T-cell (primary cell): ENCODE data around the gene RAB11FIP3. TPM values are rescaled to one million over a fixed set of nuclear protein-coding genes. Genes with fewer than 3 reads are reported as not detected.
A peak's percentile ranks its signal among the peaks of the same experiment; 100 is the strongest.

ENCODE experiments used
- ATAC-seq, 4 experiments: fragments of 200-7000 bp in 3 of 4; fragments of 150-1000 bp in 1 of 4; cut with Tn5 transposase; replicated peaks in 1 of 4; 1 replicate in 3 of 4; 2 replicates in 1 of 4; pipeline ENCODE4 v1.10.0; 2021; ENCODE audit warnings: moderate library complexity in 3 of 4, mild to moderate bottlenecking in 2 of 4, moderate number of reproducible peaks in 1 of 4
- CTCF ChIA-PET, 2 donors: fragments of 300-600 bp; sonication (Branson Sonifier 250); formaldehyde crosslinking; loops; one replicate each; lab custom pipeline; 2022; ENCODE audit warnings: antibody characterized with exemption in 2 of 2; lab: Charles Lee
- POLR2A ChIA-PET, 2 donors: fragments of 300-600 bp; sonication (Branson Sonifier 250); formaldehyde crosslinking; loops; one replicate each; lab custom pipeline; 2022; ENCODE audit warnings: antibody characterized with exemption in 2 of 2; lab: Charles Lee
- DNase-seq, 35 experiments: peaks; one replicate each; pipeline versions ENCODE4 v3.0.0 to v3.0.0-alpha.2; 2013 to 2023
- H3K27ac ChIP-seq: one replicate; pipeline ENCODE4 v1.5.1; 2013; ENCODE audit warnings: low read length
- H3K27me3 ChIP-seq, 2 experiments: replicated peaks in 1 of 2; 1 replicate in 1 of 2; 2 replicates in 1 of 2; pipeline versions ENCODE4 v1.6.1 to v1.7.0; 2013; ENCODE audit warnings: low read length in 1 of 2, mixed read lengths in 1 of 2; ENCODE audit not compliant: control insufficient read depth in 2 of 2, insufficient read depth in 2 of 2; ENCODE audit errors: extremely low read depth in 1 of 2
- H3K36me3 ChIP-seq, 2 donors: 1 replicate in 1 of 2; 2 replicates in 1 of 2; pipeline versions ENCODE4 v1.6.1 to v1.7.0; 2013; ENCODE audit warnings: low read length in 1 of 2; ENCODE audit not compliant: control insufficient read depth in 2 of 2, insufficient read depth in 1 of 2; ENCODE audit errors: extremely low read depth in 1 of 2
- H3K4me1 ChIP-seq, 2 experiments: 1 replicate in 1 of 2; 2 replicates in 1 of 2; pipeline versions ENCODE4 v1.6.1 to v1.7.0; 2013; ENCODE audit warnings: low read length in 2 of 2, mixed read lengths in 1 of 2; ENCODE audit not compliant: insufficient read depth in 2 of 2, control insufficient read depth in 1 of 2; ENCODE audit errors: extremely low read depth in 1 of 2
- H3K4me3 ChIP-seq, 2 donors: 1 replicate in 1 of 2; 2 replicates in 1 of 2; pipeline versions ENCODE4 v1.5.1 to v1.7.0; 2013; ENCODE audit warnings: mild to moderate bottlenecking in 2 of 2, low read length in 1 of 2, moderate library complexity in 1 of 2; ENCODE audit not compliant: control insufficient read depth in 1 of 2; ENCODE audit errors: extremely low read depth in 1 of 2
- H3K9me3 ChIP-seq: 2 replicates; pipeline ENCODE4 v1.7.0; 2013
- H3K27ac Mint-ChIP-seq, 2 donors: one replicate each; pipeline ENCODE4 v1.8.0; 2020 to 2021; ENCODE audit warnings: mild to moderate bottlenecking in 2 of 2, mixed read lengths in 2 of 2
- H3K27me3 Mint-ChIP-seq, 2 donors: one replicate each; pipeline ENCODE4 v1.8.0; 2021 to 2022; ENCODE audit warnings: mixed read lengths in 2 of 2
- H3K36me3 Mint-ChIP-seq: one replicate; pipeline ENCODE4 v1.8.0; 2021; ENCODE audit warnings: mixed read lengths
- H3K4me1 Mint-ChIP-seq, 3 donors: one replicate each; pipeline ENCODE4 v1.8.0; 2020 to 2022; ENCODE audit warnings: mixed read lengths in 3 of 3, mild to moderate bottlenecking in 1 of 3
- H3K4me3 Mint-ChIP-seq, 3 donors: one replicate each; pipeline ENCODE4 v1.8.0; 2020 to 2022; ENCODE audit warnings: mild to moderate bottlenecking in 3 of 3, mixed read lengths in 3 of 3, moderate library complexity in 3 of 3
- H3K9me3 Mint-ChIP-seq, 3 donors: one replicate each; pipeline ENCODE4 v1.8.0; 2020 to 2022; ENCODE audit warnings: mixed read lengths in 3 of 3
- WGBS: methylation state at CpG from one replicate; pipeline ENCODE4 v1.1.5; 2013; ENCODE audit warnings: missing lambda C conversion rate; ENCODE audit not compliant: insufficient coverage; 5-methylcytosine and 5-hydroxymethylcytosine counted together
- total RNA-seq, 35 experiments: library from RNA in 6 of 35; stranded (reverse) in 6 of 35; fragments of 120-200 nt in 1 of 35; gene quantifications; one replicate each; pipeline versions ENCODE4 v1.2.1 to v1.2.4 and lab custom pipeline; 2013 to 2026

Gene RAB11FIP3
- total RNA-seq, 5 donors from 2014 or later (not counting 1 experiment from before 2014, with no cell fraction given): 36.9 to 49.0 (median 44.1) TPM

- H3K36me3 ChIP-seq: peaks cover 0 to 6% of the 10 kb centered on the region in 2 donors
- H3K4me3 ChIP-seq: no peak overlapping the region
- ChIA-PET CTCF (no interaction called here), POLR2A (no interaction called here)
- Mint-ChIP-seq H3K9me3 (no peaks in the 10 kb centered on the region), H3K27me3 (peaks cover 0 to 2% of the 10 kb centered on the region in 2 donors), H3K4me1 (peaks cover 23 to 34% (median 23%) of the 10 kb centered on the region in 3 donors), H3K27ac (peak overlapping the region; percentile 70 to 79), H3K36me3 (no peaks in the 10 kb centered on the region), H3K4me3 (peak overlapping the region; percentile 68 to 87 (median 76))
- no peaks in the 10 kb centered on the region for H3K9me3 ChIP-seq
- 89% methylated on average over 24 of the region's 24 CpGs for WGBS
- no peak overlapping the region for H3K27ac ChIP-seq
- no peak for DNase-seq
- peaks cover 0 to 29% of the 10 kb centered on the region in 2 experiments for H3K4me1 ChIP-seq
- H3K27me3 ChIP-seq: peaks cover 0 to 3% of the 10 kb centered on the region in 2 experiments
- no peak for ATAC-seq
These were observed 26.7 kb upstream of the RAB11FIP3 start for GRCh38 chr16:398561-399339.

- DNase-seq (no peak), ATAC-seq (no peak)
- H3K4me1 ChIP-seq: peaks cover 0 to 29% of the 10 kb centered on the region in 2 experiments
These were observed 26.0 kb upstream of the RAB11FIP3 start for GRCh38 chr16:399340-400019.

DNA sequence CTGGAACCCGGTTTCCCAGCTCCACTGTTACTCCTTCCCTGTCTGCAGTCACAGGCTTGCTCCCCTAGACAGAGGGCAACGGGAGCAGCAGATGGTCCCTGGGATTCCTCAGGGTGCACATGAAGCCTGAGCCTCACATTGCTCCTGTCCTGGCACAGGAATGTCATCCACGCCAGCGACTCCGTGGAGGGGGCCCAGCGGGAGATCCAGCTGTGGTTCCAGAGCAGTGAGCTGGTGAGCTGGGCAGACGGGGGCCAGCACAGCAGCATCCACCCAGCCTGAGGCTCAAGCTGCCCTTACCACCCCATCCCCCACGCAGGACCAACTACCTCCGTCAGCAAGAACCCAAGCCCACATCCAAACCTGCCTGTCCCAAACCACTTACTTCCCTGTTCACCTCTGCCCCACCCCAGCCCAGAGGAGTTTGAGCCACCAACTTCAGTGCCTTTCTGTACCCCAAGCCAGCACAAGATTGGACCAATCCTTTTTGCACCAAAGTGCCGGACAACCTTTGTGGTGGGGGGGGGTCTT lies 25.3 kb upstream of the RAB11FIP3 start:
- Histone ChIP-seq H3K4me3 (peak overlapping the region in 1 of 2 donors; percentile 92), H3K36me3 (peaks cover 0 to 6% of the 10 kb centered on the region in 2 donors), H3K27me3 (peaks cover 0 to 3% of the 10 kb centered on the region in 2 experiments), H3K4me1 (peaks cover 0 to 29% of the 10 kb centered on the region in 2 experiments), H3K27ac (peak overlapping the region; percentile 84), H3K9me3 (no peaks in the 10 kb centered on the region)
- peak overlapping the region; percentile 86 to 90 (median 87) for H3K4me3 Mint-ChIP-seq
- WGBS: 80% methylated on average over 8 of the region's 10 CpGs
- DNase-seq (peak in 2 of 35 experiments; percentile 12 to 20), ATAC-seq (no peak)
- CTCF ChIA-PET: no interaction called here
- H3K36me3 Mint-ChIP-seq: no peaks in the 10 kb centered on the region
- no peaks in the 10 kb centered on the region for H3K9me3 Mint-ChIP-seq
- POLR2A ChIA-PET: no interaction called here
- peaks cover 23 to 34% (median 23%) of the 10 kb centered on the region in 3 donors for H3K4me1 Mint-ChIP-seq
- peak overlapping the region; percentile 93 to 94 for H3K27ac Mint-ChIP-seq
- H3K27me3 Mint-ChIP-seq: peaks cover 0 to 2% of the 10 kb centered on the region in 2 donors

More at GRCh38 chr16:399340-400019, 26.0 kb upstream of the RAB11FIP3 start:
- H3K4me1 Mint-ChIP-seq: peaks cover 23 to 34% (median 23%) of the 10 kb centered on the region in 3 donors
- no peaks in the 10 kb centered on the region for H3K9me3 Mint-ChIP-seq
- H3K27me3 Mint-ChIP-seq: peaks cover 0 to 2% of the 10 kb centered on the region in 2 donors
- peak overlapping the region in 1 of 2 donors; percentile 94 for H3K27ac Mint-ChIP-seq
- H3K4me3 ChIP-seq: no peak overlapping the region
- H3K4me3 Mint-ChIP-seq: peak overlapping the region; percentile 86 to 90 (median 87)
- H3K36me3 ChIP-seq: peaks cover 0 to 6% of the 10 kb centered on the region in 2 donors
- POLR2A ChIA-PET: no interaction called here
- peaks cover 0 to 3% of the 10 kb centered on the region in 2 experiments for H3K27me3 ChIP-seq
- 86% methylated on average over 13 of the region's 22 CpGs for WGBS
- H3K36me3 Mint-ChIP-seq: no peaks in the 10 kb centered on the region
- CTCF ChIA-PET: no interaction called here
- H3K27ac ChIP-seq: no peak overlapping the region
- no peaks in the 10 kb centered on the region for H3K9me3 ChIP-seq

DNA sequence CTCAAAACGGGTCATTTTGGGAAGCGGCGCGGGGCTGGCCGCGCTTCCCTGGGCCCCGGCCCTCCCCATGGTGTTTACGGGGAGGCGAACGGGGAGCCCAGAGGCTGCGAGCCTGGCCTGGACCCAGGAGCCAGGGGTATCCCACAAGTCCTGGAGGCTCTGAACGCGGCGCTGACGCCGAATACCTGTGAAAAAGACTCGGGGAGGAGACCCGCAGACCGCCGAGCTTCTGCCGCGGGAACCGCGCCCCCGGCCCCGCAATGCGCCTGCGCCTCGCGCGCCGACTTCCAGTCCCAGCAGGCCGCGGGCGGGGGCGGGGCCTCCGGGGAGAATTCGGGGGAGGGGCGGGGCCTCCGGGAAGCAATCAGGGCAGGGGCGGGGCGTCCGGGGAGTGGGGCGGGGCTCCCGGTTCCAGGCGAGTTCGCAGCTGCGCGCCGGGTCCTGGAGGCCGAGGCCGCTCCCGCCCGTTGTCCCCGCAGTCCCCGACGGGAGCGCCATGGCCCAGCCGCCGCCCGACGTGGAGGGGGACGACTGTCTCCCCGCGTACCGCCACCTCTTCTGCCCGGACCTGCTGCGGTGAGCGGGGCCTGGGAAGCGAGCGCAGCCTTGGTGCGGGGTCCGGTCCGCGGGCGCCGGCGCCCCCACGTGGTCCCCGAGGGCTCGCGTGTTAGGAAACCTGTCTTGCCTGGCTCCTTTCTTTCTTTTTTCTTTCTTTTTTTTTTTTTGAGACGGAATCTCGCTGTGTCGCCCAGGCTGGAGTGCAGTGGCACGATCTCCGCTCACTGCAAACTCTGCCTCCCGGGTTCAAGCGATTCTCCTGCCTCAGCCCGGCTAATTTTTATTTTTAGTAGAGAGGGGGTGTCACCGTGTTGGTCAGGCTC lies 23.7 kb upstream of the RAB11FIP3 start, which contains the start of gene DECR2:
Gene DECR2 (plus strand): TSS at position 418 of the 881 bp plus-strand sequence. CDS start 79 bp downstream, at position 497.
- ChIA-PET POLR2A (interaction anchor here (0.6 to 0.7 kb wide), 2 partner anchors 19 to 49 kb away, joined by 3 read pairs; partner anchors contain the start of gene AXIN1 (in 1 of the 2)), CTCF (interaction anchor here in 1 of 2 donors (0.6 to 1.0 kb wide), 3 partner anchors 24 to 174 kb away, joined by 3 to 7 read pairs (median 5); partner anchors contain the start of gene RAB11FIP3)

GRCh38 chr16:404971-405486 lies 20.4 kb upstream of the RAB11FIP3 start:
- no peak overlapping the region for H3K4me3 Mint-ChIP-seq

More for the DNA sequence above, 23.7 kb upstream of the RAB11FIP3 start, which contains the start of gene DECR2:
- under 1% methylated on average over 83 of the region's 91 CpGs for WGBS
- H3K4me3 Mint-ChIP-seq: peak within 1 kb of the TSS; percentile 86 to 90 (median 87)
- DNase-seq (peak; percentile 91 to 100 (median 98)), ATAC-seq (peak; percentile 82 to 91 (median 86))
- Histone ChIP-seq H3K36me3 (peaks cover 0 to 6% of the 10 kb centered on the region in 2 donors), H3K4me1 (peaks cover 0 to 25% of the 10 kb centered on the region in 2 experiments), H3K4me3 (peak within 1 kb of the TSS; percentile 90 to 92), H3K27ac (peak within 1 kb of the TSS; percentile 84), H3K27me3 (peaks cover 0 to under 1% of the 10 kb centered on the region in 2 experiments), H3K9me3 (no peaks in the 10 kb centered on the region)
- H3K36me3 Mint-ChIP-seq: no peaks in the 10 kb centered on the region
- H3K27me3 Mint-ChIP-seq: peaks cover 0 to under 1% of the 10 kb centered on the region in 2 donors
- no peaks in the 10 kb centered on the region for H3K9me3 Mint-ChIP-seq
- H3K27ac Mint-ChIP-seq: peak within 1 kb of the TSS; percentile 93 to 94
- peaks cover 16 to 26% (median 17%) of the 10 kb centered on the region in 3 donors for H3K4me1 Mint-ChIP-seq

More at GRCh38 chr16:404971-405486, 20.4 kb upstream of the RAB11FIP3 start:
- Histone ChIP-seq H3K4me3 (no peak overlapping the region), H3K9me3 (no peaks in the 10 kb centered on the region), H3K4me1 (peaks cover 0 to 14% of the 10 kb centered on the region in 2 experiments), H3K27ac (no peak overlapping the region), H3K36me3 (no peaks in the 10 kb centered on the region), H3K27me3 (peaks cover 0 to 3% of the 10 kb centered on the region in 2 experiments)
- ATAC-seq (no peak), DNase-seq (no peak)
- Mint-ChIP-seq H3K27me3 (no peaks in the 10 kb centered on the region), H3K4me1 (peaks cover 7 to 8% (median 7%) of the 10 kb centered on the region in 3 donors), H3K27ac (no peak overlapping the region), H3K9me3 (no peaks in the 10 kb centered on the region), H3K36me3 (no peaks in the 10 kb centered on the region)
- ChIA-PET CTCF (no interaction called here), POLR2A (no interaction called here)
- 96% methylated on average over 11 of the region's 12 CpGs for WGBS
